DOHH2 (cell line): ENCODE results near the gene RLN3.
A peak's percentile ranks its signal among the peaks of the same experiment; 100 is the strongest.

Experiments used
- H3F3A ChIP-seq: fragments of 200-600 bp; sonication (generic), shearing (Covaris generic); 2 replicates; pipeline ENCODE4 v1.6.0; 2016; ENCODE audit warnings: antibody characterized with exemption, mild to moderate bottlenecking; ENCODE audit not compliant: control insufficient read depth, insufficient read depth
- H3K27ac ChIP-seq: fragments of 200-600 bp; sonication (generic); 2 replicates; pipeline ENCODE4 v1.5.1; 2014; ENCODE audit warnings: low read depth, mild to moderate bottlenecking, low read length, moderate library complexity
- H3K27me3 ChIP-seq: fragments of 200-600 bp; sonication (generic); 2 replicates; pipeline ENCODE4 v1.6.1; 2014; ENCODE audit warnings: mild to moderate bottlenecking, low read length, mixed read lengths; ENCODE audit not compliant: control insufficient read depth
- H3K36me3 ChIP-seq: fragments of 200-600 bp; sonication (generic); 2 replicates; pipeline ENCODE4 v1.6.1; 2014; ENCODE audit warnings: mild to moderate bottlenecking, low read length, moderate library complexity, mixed read lengths; ENCODE audit not compliant: control insufficient read depth
- H3K4me1 ChIP-seq: fragments of 200-600 bp; sonication (generic); 2 replicates; pipeline ENCODE4 v1.6.1; 2014; ENCODE audit warnings: mild to moderate bottlenecking, low read length, mixed read lengths; ENCODE audit not compliant: control insufficient read depth
- H3K4me2 ChIP-seq: fragments of 200-600 bp; sonication (generic); 2 replicates; pipeline ENCODE4 v1.6.0; 2014; ENCODE audit warnings: mild to moderate bottlenecking, low read length, moderate library complexity
- H3K4me3 ChIP-seq: fragments of 200-600 bp; sonication (generic); 2 replicates; pipeline ENCODE4 v1.5.1; 2014; ENCODE audit warnings: mild to moderate bottlenecking, low read length, mixed read lengths
- H3K79me2 ChIP-seq: fragments of 200-600 bp; sonication (generic); 2 replicates; pipeline ENCODE4 v1.6.1; 2014; ENCODE audit warnings: mild to moderate bottlenecking, low read length, mixed read lengths; ENCODE audit not compliant: control insufficient read depth
- H3K9me2 ChIP-seq: fragments of 200-600 bp; sonication (generic); replicated peaks from 2 replicates; pipeline ENCODE4 v1.6.1; 2014; ENCODE audit warnings: mild to moderate bottlenecking, low read length, mixed read lengths; ENCODE audit not compliant: control insufficient read depth
- H3K9me3 ChIP-seq: fragments of 200-600 bp; sonication (generic); 2 replicates; pipeline ENCODE4 v1.6.1; 2014; ENCODE audit warnings: antibody characterized with exemption, low read length, mixed read lengths; ENCODE audit not compliant: control insufficient read depth, insufficient read depth
- H4K20me1 ChIP-seq: fragments of 200-600 bp; sonication (generic); 2 replicates; pipeline ENCODE4 v1.6.0; 2014; ENCODE audit warnings: low read depth, mild to moderate bottlenecking, antibody characterized with exemption, low read length, moderate library complexity; ENCODE audit not compliant: control insufficient read depth, insufficient read depth
- CTCF ChIP-seq: fragments of 200-600 bp; sonication (generic); IDR thresholded peaks from one replicate; pipeline ENCODE4 v1.5.1; 2014; ENCODE audit warnings: antibody characterized with exemption, mild to moderate bottlenecking, low read depth, low read length; ENCODE audit not compliant: poor library complexity, severe bottlenecking
- EZH2phosphoT487 ChIP-seq: fragments of 200-600 bp; sonication (generic); IDR thresholded peaks from 2 replicates; pipeline ENCODE4 v1.6.1; 2017; ENCODE audit warnings: borderline replicate concordance, mild to moderate bottlenecking, antibody characterized with exemption, low read length, moderate library complexity, mixed read lengths

Gene RLN3

GRCh38 chr19:14059652-14060155, 31.8 kb downstream of the RLN3 start:
- H4K20me1 ChIP-seq: no peaks in the 10 kb centered on the region
- peaks cover 27% of the 10 kb centered on the region for H3K4me1 ChIP-seq
- H3K27me3 ChIP-seq: peaks cover 33% of the 10 kb centered on the region
- H3K27ac ChIP-seq: no peak overlapping the region
- H3K4me3 ChIP-seq: no peak overlapping the region
- H3K4me2 ChIP-seq: peak overlapping the region; percentile 25; the same call in 1 of the 2 replicates
- no peaks in the 10 kb centered on the region for H3K9me2 ChIP-seq
- no peaks in the 10 kb centered on the region for H3F3A ChIP-seq
- H3K79me2 ChIP-seq: no peaks in the 10 kb centered on the region
- no peaks in the 10 kb centered on the region for H3K36me3 ChIP-seq
- TF ChIP-seq EZH2phosphoT487 (no peak), CTCF (no peak)
- no peaks in the 10 kb centered on the region for H3K9me3 ChIP-seq

GRCh38 chr19:14061081-14061749, 33.3 kb downstream of the RLN3 start:
- Histone ChIP-seq H3K79me2 (no peaks in the 10 kb centered on the region), H3K27me3 (peaks cover 33% of the 10 kb centered on the region), H3K9me3 (no peaks in the 10 kb centered on the region), H3K27ac (no peak overlapping the region), H3F3A (no peaks in the 10 kb centered on the region), H3K36me3 (no peaks in the 10 kb centered on the region), H3K4me3 (no peak overlapping the region), H3K9me2 (no peaks in the 10 kb centered on the region), H4K20me1 (no peaks in the 10 kb centered on the region), H3K4me1 (peaks cover 27% of the 10 kb centered on the region), H3K4me2 (no peak overlapping the region)
- TF ChIP-seq CTCF: no peak
- TF ChIP-seq EZH2phosphoT487: no peak

DNA sequence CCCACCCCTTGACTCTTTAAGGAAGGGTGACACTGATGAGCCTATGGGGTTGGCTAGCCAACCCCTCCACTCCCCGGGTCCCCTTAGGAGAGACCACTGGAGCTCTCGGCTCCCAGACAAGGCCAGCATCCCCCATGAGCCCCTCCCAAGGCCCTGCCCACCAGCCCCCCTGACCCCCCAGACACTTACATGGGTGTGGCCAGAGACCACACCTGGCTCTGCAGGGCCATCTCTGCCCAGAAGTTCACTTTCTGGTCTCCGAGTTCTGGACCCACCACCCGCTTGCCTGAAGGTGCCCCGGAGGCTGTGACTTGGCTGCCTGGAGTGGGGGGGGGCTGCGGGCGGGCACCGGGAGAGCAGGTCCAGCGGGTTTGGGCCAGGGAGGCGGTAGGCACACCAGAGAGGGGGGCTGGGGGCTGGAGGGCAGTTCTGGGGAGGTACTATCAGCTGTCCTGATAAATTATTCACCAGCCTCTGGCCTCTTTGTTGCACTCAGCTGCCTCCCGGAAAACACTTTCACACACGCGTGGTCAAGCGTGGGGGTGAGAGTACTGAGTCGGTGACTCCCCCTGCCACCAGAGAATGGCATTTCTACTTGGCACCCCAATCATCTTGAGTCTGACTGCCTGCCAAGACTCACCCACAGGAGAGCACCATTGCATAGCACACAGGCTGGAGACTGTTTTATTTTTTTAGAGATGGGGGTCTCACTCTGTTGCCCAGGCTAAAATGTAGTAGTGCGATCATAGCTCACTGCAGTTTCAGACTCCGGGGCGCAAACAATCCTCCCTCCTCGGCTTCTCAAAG, 34.0 kb downstream of the RLN3 start, which contains the start of gene PALM3:
Gene PALM3, minus strand, starts transcription at position 326 of the 807 bp plus-strand sequence. Its CDS starts 96 bp downstream, at position 230.
- H3K36me3 ChIP-seq: no peaks in the 10 kb centered on the region
- H3K4me2 ChIP-seq: no peak within 1 kb of the TSS
- H3K4me3 ChIP-seq: no peak within 1 kb of the TSS
- H3F3A ChIP-seq: no peaks in the 10 kb centered on the region
- H3K9me3 ChIP-seq: no peaks in the 10 kb centered on the region
- no peak within 1 kb of the TSS for H3K27ac ChIP-seq
- H3K79me2 ChIP-seq: no peaks in the 10 kb centered on the region
- peaks cover 27% of the 10 kb centered on the region for H3K4me1 ChIP-seq
- H3K9me2 ChIP-seq: no peaks in the 10 kb centered on the region
- no peaks in the 10 kb centered on the region for H4K20me1 ChIP-seq
- peaks cover 27% of the 10 kb centered on the region for H3K27me3 ChIP-seq
- no peak for TF ChIP-seq EZH2phosphoT487
- no peak for TF ChIP-seq CTCF
